ENCODE data around the gene TTC12.

- TF ChIP-seq CTCF (IDR thresholded peaks at IDR 0.05) = no peak
- TF ChIP-seq EZH2 (IDR thresholded peaks at IDR 0.05; ENCODE audit: borderline replicate concordance, insufficient read depth, low read depth, low read length, poor library complexity, severe bottlenecking) = no peak
Measured at GRCh38 chr11:113349528-113349927, 35.1 kb downstream of the TTC12 start.

All from B cell (primary cell).